GM10847 (cell line): ENCODE data around the gene CSNK2B.

Experiments used
- POLR2A ChIP-seq: IDR thresholded peaks from 2 replicates; pipeline ENCODE4 v1.6.1; 2011; ENCODE audit not compliant: insufficient read length; ENCODE audit errors: extremely low read depth

CSNK2B gene

DNA sequence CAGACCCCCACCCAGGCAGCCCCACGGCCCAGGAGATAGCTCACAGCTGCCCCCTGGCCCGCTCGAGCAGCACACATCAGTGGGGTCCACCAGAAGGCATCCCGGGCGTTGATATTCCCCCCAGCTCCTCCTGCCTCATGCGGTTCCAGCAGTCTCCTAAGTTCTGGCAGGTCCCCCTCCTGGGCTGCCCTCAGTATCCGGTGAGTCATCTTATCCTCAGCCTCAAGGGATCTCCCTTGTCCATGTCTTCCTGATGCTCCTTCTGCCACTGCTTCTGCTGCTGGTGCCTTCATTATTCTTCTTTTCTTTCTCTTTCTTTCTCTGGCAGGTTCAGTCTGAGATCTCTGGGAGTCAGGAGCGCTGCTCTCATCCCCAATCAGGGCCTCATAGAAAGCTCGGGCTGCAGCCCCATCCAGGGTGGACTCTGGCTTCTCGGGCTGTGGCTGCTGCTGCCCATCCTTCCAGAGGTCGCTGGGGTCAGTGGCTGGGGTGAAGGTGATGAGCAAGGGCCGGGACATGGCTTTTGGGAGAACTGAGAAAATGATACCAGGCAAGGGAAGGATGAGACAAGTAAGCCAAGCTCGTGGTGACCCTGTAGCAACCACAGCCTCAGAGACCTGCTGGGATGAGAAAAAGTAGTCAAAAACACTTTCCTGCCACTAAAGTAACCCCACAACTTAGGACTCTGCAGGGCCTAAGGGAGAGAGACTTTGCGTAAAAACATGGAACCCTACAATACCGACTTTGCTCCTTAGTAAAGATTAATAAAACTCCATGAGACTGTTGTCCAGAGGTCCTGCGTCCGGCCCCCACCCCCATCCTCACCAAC, 1.7 kb upstream of the CSNK2B start:
- TF ChIP-seq POLR2A: no peak

DNA sequence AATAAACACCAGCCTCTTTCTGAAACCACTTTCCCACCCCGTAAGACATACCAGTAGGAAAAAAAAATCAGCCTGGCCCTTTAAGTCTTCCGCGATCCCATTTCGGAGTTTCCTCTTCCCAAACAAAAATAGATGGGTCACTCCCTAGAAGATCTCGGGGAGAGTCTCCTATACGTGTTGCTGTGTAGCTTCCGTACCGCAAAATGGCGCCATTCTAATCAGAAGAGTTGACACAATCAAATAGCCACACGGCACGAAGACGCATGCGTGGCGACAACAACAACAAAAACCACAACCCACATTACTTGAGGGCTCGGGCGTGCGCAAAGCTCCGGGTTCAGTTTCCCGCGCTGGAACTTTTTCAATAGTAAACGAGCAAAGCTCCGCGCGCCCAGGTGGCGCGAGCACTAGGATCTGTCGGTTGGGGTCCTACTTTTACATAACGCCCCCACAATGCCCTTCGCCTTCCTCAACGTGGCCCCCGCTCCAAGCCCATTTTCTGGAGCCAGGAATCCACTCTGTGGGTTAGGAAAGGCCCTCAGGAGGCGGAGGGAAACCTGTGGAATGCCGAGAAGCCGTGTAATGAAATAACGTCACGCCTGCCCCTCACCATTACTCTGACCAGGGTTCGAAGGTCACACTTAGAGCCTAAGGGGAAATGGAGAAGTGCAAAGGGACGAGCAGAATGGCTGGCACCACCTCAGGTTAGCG, 935 bp upstream of the CSNK2B start, which contains the start of gene GPANK1:
Gene GPANK1, minus strand, starts transcription at position 208 of the 711 bp plus-strand sequence. CDS start 519 bp downstream, outside the sequence.
- TF ChIP-seq POLR2A: peak; percentile 36

DNA sequence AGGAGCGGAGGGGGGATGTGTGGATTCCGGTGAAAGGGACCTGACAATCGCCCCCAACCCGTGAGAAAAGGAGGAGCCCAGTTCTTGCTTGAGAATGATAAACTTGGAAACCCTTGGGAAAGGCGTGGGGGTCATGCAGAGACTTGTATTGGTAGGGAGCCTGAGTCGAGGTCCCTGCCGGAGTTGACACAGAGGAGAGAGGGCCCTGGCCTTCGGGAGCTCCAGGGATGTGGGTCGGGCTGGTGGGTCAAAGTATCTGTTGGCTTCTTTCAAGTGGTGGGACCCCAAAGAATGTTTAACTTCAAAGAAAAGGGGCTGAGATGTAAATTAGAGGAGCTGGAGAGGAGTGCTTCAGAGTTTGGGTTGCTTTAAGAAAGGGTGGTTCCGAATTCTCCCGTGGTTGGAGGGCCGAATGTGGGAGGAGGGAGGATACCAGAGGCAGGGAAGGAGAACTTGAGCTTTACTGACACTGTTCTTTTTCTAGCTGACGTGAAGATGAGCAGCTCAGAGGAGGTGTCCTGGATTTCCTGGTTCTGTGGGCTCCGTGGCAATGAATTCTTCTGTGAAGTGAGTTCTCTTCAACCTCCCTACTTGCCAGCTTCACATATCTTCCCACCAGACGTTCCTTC, 571 bp downstream of the CSNK2B start:
- TF ChIP-seq POLR2A: no peak

- no peak for TF ChIP-seq POLR2A
These were observed 3.8 kb downstream of the CSNK2B start, which contains the start of gene LY6G5B for GRCh38 chr6:31669676-31670075. TSS of gene LY6G5B (plus strand) at chr6:31669976. CDS start at chr6:31670951, 975 bp downstream.

- TF ChIP-seq POLR2A: no peak
These were observed 10.5 kb downstream of the CSNK2B start for GRCh38 chr6:31676322-31676903.

DNA sequence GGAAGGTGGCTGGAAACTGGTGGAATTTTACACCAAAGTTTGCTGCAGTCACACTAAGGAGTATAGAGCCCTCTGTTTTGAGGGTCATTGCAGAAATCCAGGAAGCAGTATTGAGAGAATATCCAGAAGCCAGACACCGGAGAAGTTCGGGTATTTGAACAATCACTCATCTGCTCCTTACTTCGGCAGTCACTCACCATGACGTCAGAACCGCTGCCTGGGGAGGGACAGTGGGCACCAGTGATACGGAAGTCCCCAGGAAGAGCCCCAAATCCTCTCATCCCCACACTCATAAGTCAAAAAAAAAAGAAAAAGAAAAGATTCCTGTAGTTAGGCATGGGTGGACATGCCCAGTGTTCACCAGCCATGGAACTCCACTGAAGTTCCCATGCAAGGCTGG, 11.0 kb downstream of the CSNK2B start:
- TF ChIP-seq POLR2A: no peak

DNA sequence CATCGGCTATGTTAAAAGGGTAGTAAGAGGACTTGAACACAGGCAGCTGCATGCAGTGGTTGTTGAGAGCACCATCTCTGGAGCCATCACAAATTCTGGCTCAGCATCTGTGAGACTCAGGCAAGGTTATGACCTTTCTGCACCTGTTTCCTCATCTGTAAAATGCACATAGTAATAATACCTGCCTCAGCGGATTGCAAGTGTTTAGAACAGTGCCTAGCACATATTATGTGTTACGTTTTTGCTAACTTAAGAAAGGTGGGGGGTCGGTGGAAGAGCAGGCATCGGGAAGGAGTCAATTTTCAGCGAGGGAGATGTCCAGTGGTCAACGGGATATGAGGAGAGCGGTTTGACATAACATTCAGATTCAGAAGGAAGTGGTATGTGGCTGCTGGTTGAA, 12.1 kb downstream of the CSNK2B start:
- no peak for TF ChIP-seq POLR2A

- no peak for TF ChIP-seq POLR2A
These were observed 14.6 kb downstream of the CSNK2B start, which contains the start of gene LY6G5C for GRCh38 chr6:31680226-31681134. TSS of gene LY6G5C (minus strand) at chr6:31681067. CDS start at chr6:31680373, 694 bp downstream.

- TF ChIP-seq POLR2A: no peak
These were observed 15.3 kb downstream of the CSNK2B start for GRCh38 chr6:31681135-31681671.

- TF ChIP-seq POLR2A: no peak
These were observed 17.7 kb downstream of the CSNK2B start for GRCh38 chr6:31683591-31683990.

GRCh38 chr6:31686483-31686882, 20.6 kb downstream of the CSNK2B start:
- TF ChIP-seq POLR2A: no peak

- no peak for TF ChIP-seq POLR2A
These were observed 21.4 kb downstream of the CSNK2B start for GRCh38 chr6:31687321-31687720.

- TF ChIP-seq POLR2A: no peak
These were observed 22.2 kb downstream of the CSNK2B start for GRCh38 chr6:31687860-31688693.
